Activated CD8-positive, alpha-beta T cell treated with anti-CD3 and anti-CD28 coated beads for 36 hours (primary cell): ENCODE measurements around the gene RBM17. TPM values are rescaled to one million over a fixed set of nuclear protein-coding genes. Genes with fewer than 3 reads are reported as not detected.
"Not testable (repeated sequence)": the region's sequence is repeated elsewhere in the genome, so short reads cannot be mapped to it uniquely, and the experiment has no call there.

Experiments
- ATAC-seq: fragments of 200-7000 bp; cut with Tn5 transposase; one replicate; pipeline ENCODE4 v1.10.0; 2021; ENCODE audit warnings: mild to moderate bottlenecking, moderate library complexity
- CTCF ChIA-PET: fragments of 350-600 bp; sonication (Branson Sonifier 250); formaldehyde crosslinking; loops from one replicate; lab custom pipeline; 2021; ENCODE audit warnings: antibody characterized with exemption; lab: Charles Lee
- POLR2A ChIA-PET: fragments of 350-600 bp; sonication (Branson Sonifier 250); formaldehyde crosslinking; loops from one replicate; lab custom pipeline; 2021; ENCODE audit warnings: antibody characterized with exemption; lab: Charles Lee
- DNase-seq: peaks from one replicate; pipeline ENCODE4 v3.0.0-alpha.2; 2020
- H3K27ac Mint-ChIP-seq: one replicate; pipeline ENCODE4 v1.8.0; 2021; ENCODE audit warnings: mild to moderate bottlenecking, mixed read lengths
- H3K27me3 Mint-ChIP-seq: one replicate; pipeline ENCODE4 v1.8.0; 2021; ENCODE audit warnings: mixed read lengths
- H3K36me3 Mint-ChIP-seq: one replicate; pipeline ENCODE4 v1.8.0; 2021; ENCODE audit warnings: low read depth, mixed read lengths
- H3K4me1 Mint-ChIP-seq: one replicate; pipeline ENCODE4 v1.8.0; 2021; ENCODE audit warnings: low read depth, mixed read lengths
- H3K4me3 Mint-ChIP-seq: one replicate; pipeline ENCODE4 v1.8.0; 2021; ENCODE audit warnings: mild to moderate bottlenecking, moderate library complexity, mixed read lengths
- H3K9me3 Mint-ChIP-seq: one replicate; pipeline ENCODE4 v1.8.0; 2021; ENCODE audit warnings: mixed read lengths
- CTCF ChIP-seq: fragments of 200-600 bp; IDR thresholded peaks from one replicate; pipeline ENCODE4 v1.8.0; 2022; ENCODE audit warnings: antibody characterized with exemption, mild to moderate bottlenecking
- intact Hi-C: fragments of 100-400 bp; cut with micrococcal nuclease; formaldehyde crosslinking; loops from one replicate; pipeline ENCODE4 v1.10.0; 2022
- total RNA-seq, 2 experiments: library from RNA; stranded (reverse); gene quantifications; one replicate each; pipeline ENCODE4 v1.2.3, GENCODE V29; 2021

Gene RBM17
- 100 to 1,000 TPM; 284 to 285 TPM for total RNA-seq

GRCh38 chr10:6088721-6089333, at the start of gene RBM17:
Gene RBM17 (plus strand): TSS chr10:6089034. CDS start chr10:6097066, 8,032 bp downstream.
- DNase-seq (peak; percentile 98), ATAC-seq (peak; percentile 79)
- peak; percentile 100 for TF ChIP-seq CTCF
- Mint-ChIP-seq H3K4me1 (peaks cover 61% of the 10 kb centered on the region), H3K27ac (peak within 1 kb of the TSS; percentile 81), H3K36me3 (peaks cover 33% of the 10 kb centered on the region), H3K9me3 (no peaks in the 10 kb centered on the region), H3K4me3 (peak within 1 kb of the TSS; percentile 84), H3K27me3 (no peaks in the 10 kb centered on the region)
- ChIA-PET POLR2A (interaction anchor here (0.9 to 29.2 kb wide), 11 partner anchors 10 to 111 kb away, joined by 3 to 846 read pairs (median 12); partner anchors contain the start of gene IL2RA), CTCF (interaction anchor here (1.0 to 3.4 kb wide), 8 partner anchors 11 to 114 kb away, joined by 3 to 118 read pairs (median 6); partner anchors contain the start of genes IL2RA and PFKFB3)
- intact Hi-C loops = loop anchor here (5.0 to 10.0 kb wide), 2 partner anchors 37 to 274 kb away; partner anchors contain the start of gene GDI2

GRCh38 chr10:6039711-6040110, 49.1 kb upstream of the RBM17 start:
- CTCF ChIA-PET = no interaction called here
- POLR2A ChIA-PET = interaction anchor here (2.2 kb wide), 1 partner anchor 23 kb away, joined by 6 read pairs; no protein-coding TSS in a partner anchor
- intact Hi-C loops = no loop called here
- peaks cover 95% of the 10 kb centered on the region for H3K36me3 Mint-ChIP-seq
- H3K9me3 Mint-ChIP-seq = no peaks in the 10 kb centered on the region
- H3K27me3 Mint-ChIP-seq = no peaks in the 10 kb centered on the region
- peak overlapping the region; percentile 4 for H3K4me3 Mint-ChIP-seq
- H3K27ac Mint-ChIP-seq = peak overlapping the region; percentile 82
- DNase-seq = peak; percentile 2
- no peak for TF ChIP-seq CTCF
- no peak for ATAC-seq
- H3K4me1 Mint-ChIP-seq = peaks cover 93% of the 10 kb centered on the region

- Mint-ChIP-seq H3K27ac (peak overlapping the region; percentile 82), H3K36me3 (peaks cover 95% of the 10 kb centered on the region), H3K9me3 (no peaks in the 10 kb centered on the region), H3K27me3 (no peaks in the 10 kb centered on the region), H3K4me3 (no peak overlapping the region), H3K4me1 (peaks cover 94% of the 10 kb centered on the region)
- CTCF ChIA-PET = no interaction called here
- intact Hi-C loops = no loop called here
- DNase-seq (no peak), ATAC-seq (no peak)
- POLR2A ChIA-PET = no interaction called here
- no peak for TF ChIP-seq CTCF
Measured at GRCh38 chr10:6040205-6040604, 48.6 kb upstream of the RBM17 start.

- H3K9me3 Mint-ChIP-seq, ATAC-seq, H3K27me3 Mint-ChIP-seq, DNase-seq, intact Hi-C loops: not testable (repeated sequence)
- ChIA-PET CTCF (interaction anchor here (0.8 to 2.7 kb wide), 3 partner anchors 29 to 154 kb away, joined by 3 to 9 read pairs (median 4); partner anchors contain the start of gene ANKRD16), POLR2A (interaction anchor here (1.0 to 17.2 kb wide), 4 partner anchors 9 to 48 kb away, joined by 3 to 846 read pairs (median 22); partner anchors contain the start of gene IL2RA)
- H3K4me1 Mint-ChIP-seq = peaks cover 91% of the 10 kb centered on the region
- peaks cover 92% of the 10 kb centered on the region for H3K36me3 Mint-ChIP-seq
- H3K4me3 Mint-ChIP-seq = peak overlapping the region; percentile 26
- H3K27ac Mint-ChIP-seq = peak overlapping the region; percentile 82
Measured at GRCh38 chr10:6043377-6043776, 45.5 kb upstream of the RBM17 start.

- no peak for DNase-seq
- ChIA-PET POLR2A (interaction anchor here (1.0 to 17.2 kb wide), 4 partner anchors 10 to 47 kb away, joined by 3 to 846 read pairs (median 22); partner anchors contain the start of gene IL2RA), CTCF (interaction anchor here (0.8 to 2.7 kb wide), 4 partner anchors 27 to 155 kb away, joined by 3 to 9 read pairs (median 4); partner anchors contain the start of gene ANKRD16)
- Mint-ChIP-seq H3K4me1 (peaks cover 91% of the 10 kb centered on the region), H3K36me3 (peaks cover 92% of the 10 kb centered on the region), H3K4me3 (peak overlapping the region; percentile 65), H3K27ac (peak overlapping the region; percentile 97), H3K27me3 (no peaks in the 10 kb centered on the region), H3K9me3 (no peaks in the 10 kb centered on the region)
- no peak for TF ChIP-seq CTCF
- intact Hi-C loops = loop anchor here (2.0 kb wide), 1 partner anchor 29 kb away; no protein-coding TSS in a partner anchor
- no peak for ATAC-seq
Measured at GRCh38 chr10:6044060-6044459, 44.8 kb upstream of the RBM17 start.
